SK-N-SH (cell line): ENCODE data around the gene CDH23. TPM values are rescaled to one million over a fixed set of nuclear protein-coding genes. Genes with fewer than 3 reads are reported as not detected.

Source experiments
- EP300 ChIP-seq, 2 experiments: IDR thresholded peaks; 2 replicates each; pipeline versions ENCODE4 v1.4.0 to v1.6.1; 2012; ENCODE audit warnings: borderline replicate concordance in 1 of 2, low read depth in 1 of 2, low read length in 1 of 2
- FOSL2 ChIP-seq: IDR thresholded peaks from 2 replicates; pipeline ENCODE4 v1.4.0; 2012; ENCODE audit warnings: low read depth, mild to moderate bottlenecking, moderate library complexity, borderline replicate concordance
- JUND ChIP-seq: IDR thresholded peaks from 2 replicates; pipeline ENCODE4 v1.4.0; 2012
- MEF2A ChIP-seq: IDR thresholded peaks from 2 replicates; pipeline ENCODE4 v1.4.0; 2012; ENCODE audit warnings: low read depth, borderline replicate concordance
- RAD21 ChIP-seq: IDR thresholded peaks from 2 replicates; pipeline ENCODE4 v1.6.1; 2012; ENCODE audit warnings: mild to moderate bottlenecking, low read length
- SIN3A ChIP-seq: IDR thresholded peaks from 2 replicates; pipeline ENCODE4 v1.6.1; 2012; ENCODE audit warnings: low read depth, mild to moderate bottlenecking, low read length, moderate library complexity, borderline replicate concordance
- TCF12 ChIP-seq: IDR thresholded peaks from 2 replicates; pipeline ENCODE4 v1.4.0; 2012
- ZBTB33 ChIP-seq: IDR thresholded peaks from 2 replicates; pipeline ENCODE4 v1.4.0; 2012; ENCODE audit warnings: low read depth, borderline replicate concordance
- polyA plus RNA-seq, 3 experiments: library from polyadenylated mRNA; depleted of rRNA; stranded (reverse); fragments of >200 nt; gene quantifications; 2 replicates each; pipeline ENCODE4 v1.2.3, GENCODE V29; 2012
- small RNA-seq, 7 experiments: library from RNA; depleted of rRNA; stranded (forward); fragments of <200 nt; gene quantifications; one replicate each; pipeline ENCODE3, GENCODE V24; 2012

CDH23 gene
- polyA plus RNA-seq, 1 of the 3 experiments (the other 2 are of a cell fraction) = 0.03 TPM

- peak in 1 of 2 experiments; percentile 47; a peak in 1 of 4 replicates for TF ChIP-seq EP300 (IDR thresholded peaks at IDR 0.05; ENCODE audit: borderline replicate concordance in 1 of 2, low read depth in 1 of 2, low read length in 1 of 2)
- TF ChIP-seq ZBTB33 = no peak
- TF ChIP-seq MEF2A = peak; percentile 39; the same call in 1 of the 2 replicates
- peak; percentile 51 for TF ChIP-seq JUND
- no peak for TF ChIP-seq SIN3A
- no peak for TF ChIP-seq RAD21
- TF ChIP-seq TCF12 = peak; percentile 65
- TF ChIP-seq FOSL2 = peak; percentile 61; the same call in 1 of the 2 replicates
- TF ChIP-seq, all 33 proteins: peak for 7
These were observed 468.2 kb downstream of the CDH23 start (continued) for GRCh38 chr10:71864911-71865361.

Small RNA genes lying within 50 kb of the gene (small RNA-seq; reads per million reads assigned to genes)
- gene MIR7152 (0 reads per million in 7 experiments), gene RNU7-38P (0 to 0.64 (median 0) reads per million in 7 experiments)

Other genes starting within 250 kb of the CDH23 start
- gene UNC5B, start 184.3 kb upstream of the CDH23 start, polyA plus RNA-seq (2012; rRNA removed) = 12.2 and 13.8 TPM in 2 replicates
- gene SLC29A3, start 77.7 kb upstream of the CDH23 start, polyA plus RNA-seq (2012; rRNA removed) = 3.8 and 4.6 TPM in 2 replicates